Muscle layer of colon (tissue), 2 donors: Measurements from ENCODE around the gene WDR19.
"Not testable (repeated sequence)": the region's sequence is repeated elsewhere in the genome, so short reads cannot be mapped to it uniquely, and the experiment has no call there.

Source experiments
- H3K27ac ChIP-seq: one replicate; pipeline ENCODE4 v1.7.0; 2013; ENCODE audit warnings: low read depth, mild to moderate bottlenecking, low read length, moderate library complexity
- H3K27me3 ChIP-seq, 2 donors: one replicate each; pipeline ENCODE4 v1.7.0; 2013; ENCODE audit warnings: low read length in 2 of 2, mild to moderate bottlenecking in 2 of 2; ENCODE audit not compliant: insufficient read depth in 2 of 2, control insufficient read depth in 1 of 2
- H3K36me3 ChIP-seq: one replicate; pipeline ENCODE4 v1.7.0; 2013; ENCODE audit warnings: mild to moderate bottlenecking, low read length; ENCODE audit not compliant: insufficient read depth
- H3K4me1 ChIP-seq: one replicate; pipeline ENCODE4 v1.7.0; 2013; ENCODE audit warnings: mild to moderate bottlenecking, low read length; ENCODE audit not compliant: insufficient read depth
- H3K4me3 ChIP-seq, 2 donors: one replicate each; pipeline ENCODE4 v1.7.0; 2013; ENCODE audit warnings: low read length in 2 of 2, low read depth in 1 of 2, mild to moderate bottlenecking in 1 of 2, moderate library complexity in 1 of 2
- H3K9ac ChIP-seq: one replicate; pipeline ENCODE4 v1.7.0; 2013; ENCODE audit warnings: low read length
- H3K9me3 ChIP-seq: one replicate; pipeline ENCODE4 v1.7.0; 2013; ENCODE audit warnings: mild to moderate bottlenecking, low read length
- donor health status: abdominal sarcoma.
- donor health status: Adenocarcinoma of cecum.

WDR19 gene

GRCh38 chr4:39277661-39278060 is 95.3 kb downstream of the WDR19 start:
- H3K36me3 ChIP-seq = peaks cover 44% of the 10 kb centered on the region
- not testable (repeated sequence) for H3K9me3 ChIP-seq, H3K4me1 ChIP-seq

DNA sequence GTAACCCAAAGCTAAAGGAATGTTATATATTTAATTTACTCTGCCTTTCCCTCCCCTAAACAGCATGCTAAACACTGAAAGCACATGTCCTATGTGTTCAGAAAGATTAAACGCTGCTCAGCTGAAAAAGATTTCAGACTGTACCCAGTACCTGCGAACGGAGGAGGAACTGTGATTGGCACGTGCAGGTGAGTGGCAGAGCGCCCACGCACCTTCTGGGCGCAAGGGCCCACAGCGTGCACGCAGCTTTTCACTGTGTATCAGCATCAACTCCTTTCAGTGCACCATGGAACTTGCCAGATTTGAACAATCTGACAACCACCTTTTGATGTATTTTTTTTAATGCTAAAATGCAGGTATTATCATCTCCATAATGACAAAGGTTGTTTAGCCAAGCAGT is 96.1 kb downstream of the WDR19 start:
- H3K27me3 ChIP-seq = no peaks in the 10 kb centered on the region
- no peak overlapping the region for H3K9ac ChIP-seq
- H3K27ac ChIP-seq = no peak overlapping the region
- no peaks in the 10 kb centered on the region for H3K4me1 ChIP-seq
- H3K4me3 ChIP-seq = no peak overlapping the region
- no peaks in the 10 kb centered on the region for H3K9me3 ChIP-seq
- peaks cover 36% of the 10 kb centered on the region for H3K36me3 ChIP-seq

More at GRCh38 chr4:39277661-39278060, 95.3 kb downstream of the WDR19 start:
- not testable (repeated sequence) for H3K27me3 ChIP-seq, H3K9ac ChIP-seq, H3K4me3 ChIP-seq, H3K27ac ChIP-seq

DNA sequence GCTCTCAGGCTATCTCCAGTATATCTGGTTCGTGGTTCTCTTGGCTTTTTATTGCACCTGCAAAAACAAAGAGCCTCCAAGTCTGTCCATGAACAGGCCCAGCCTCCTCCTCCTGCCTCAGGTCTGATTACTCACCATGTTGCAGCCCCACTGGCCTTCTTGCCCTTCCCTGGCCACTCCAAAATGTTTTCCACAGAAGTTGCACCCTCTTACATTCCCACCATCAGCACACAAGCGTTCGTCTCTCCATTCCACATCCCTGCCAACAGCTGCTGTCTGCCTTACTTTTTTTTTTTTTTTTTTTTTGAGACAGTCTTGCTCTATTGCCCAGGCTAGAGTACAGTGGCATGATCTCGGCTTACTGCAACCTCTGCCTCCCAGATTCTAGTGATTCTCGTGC is 97.1 kb downstream of the WDR19 start:
- H3K9me3 ChIP-seq = no peaks in the 10 kb centered on the region
- no peak overlapping the region for H3K9ac ChIP-seq
- H3K27ac ChIP-seq = no peak overlapping the region
- H3K4me3 ChIP-seq = no peak overlapping the region
- peaks cover 27% of the 10 kb centered on the region for H3K36me3 ChIP-seq
- no peaks in the 10 kb centered on the region for H3K4me1 ChIP-seq
- no peaks in the 10 kb centered on the region for H3K27me3 ChIP-seq

GRCh38 chr4:39280770-39281169 is 98.4 kb downstream of the WDR19 start:
- Histone ChIP-seq H3K36me3 (peaks cover 20% of the 10 kb centered on the region), H3K27ac (no peak overlapping the region), H3K4me3 (no peak overlapping the region), H3K9me3 (no peaks in the 10 kb centered on the region), H3K9ac (no peak overlapping the region), H3K27me3 (no peaks in the 10 kb centered on the region), H3K4me1 (no peaks in the 10 kb centered on the region)

GRCh38 chr4:39285111-39285795 is 102.9 kb downstream of the WDR19 start:
- no peak overlapping the region for H3K27ac ChIP-seq
- no peak overlapping the region for H3K4me3 ChIP-seq
- H3K4me1 ChIP-seq = no peaks in the 10 kb centered on the region
- peaks cover 42% of the 10 kb centered on the region for H3K36me3 ChIP-seq
- H3K9me3 ChIP-seq = no peaks in the 10 kb centered on the region
- no peaks in the 10 kb centered on the region for H3K27me3 ChIP-seq
- H3K9ac ChIP-seq = no peak overlapping the region

DNA sequence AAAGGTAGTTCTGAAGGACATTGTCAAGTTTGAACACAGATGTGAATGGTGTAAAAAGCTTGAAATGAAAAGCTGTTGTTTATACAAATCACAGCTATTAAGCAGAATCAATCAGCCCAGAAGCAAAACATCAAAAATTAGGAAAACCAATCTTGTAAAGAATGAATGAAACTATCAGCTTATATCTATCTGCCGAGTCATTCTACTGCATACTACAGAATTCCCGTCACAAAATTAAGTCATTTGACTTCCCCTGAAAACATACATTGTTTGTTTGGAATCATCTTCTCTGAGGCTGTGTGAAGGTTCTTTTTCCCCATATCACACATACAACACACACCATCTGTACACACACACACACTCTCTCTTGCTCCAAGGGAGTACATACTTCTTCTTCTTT is 103.5 kb downstream of the WDR19 start:
- Histone ChIP-seq H3K4me1 (no peaks in the 10 kb centered on the region), H3K9ac (no peak overlapping the region), H3K4me3 (no peak overlapping the region), H3K27ac (no peak overlapping the region), H3K27me3 (no peaks in the 10 kb centered on the region), H3K36me3 (peaks cover 42% of the 10 kb centered on the region), H3K9me3 (no peaks in the 10 kb centered on the region)

- Histone ChIP-seq H3K9ac (no peak overlapping the region), H3K4me3 (no peak overlapping the region), H3K36me3 (peaks cover 42% of the 10 kb centered on the region), H3K9me3 (no peaks in the 10 kb centered on the region), H3K4me1 (no peaks in the 10 kb centered on the region), H3K27me3 (no peaks in the 10 kb centered on the region), H3K27ac (no peak overlapping the region)
These were observed 103.9 kb downstream of the WDR19 start for GRCh38 chr4:39286263-39286662.

DNA sequence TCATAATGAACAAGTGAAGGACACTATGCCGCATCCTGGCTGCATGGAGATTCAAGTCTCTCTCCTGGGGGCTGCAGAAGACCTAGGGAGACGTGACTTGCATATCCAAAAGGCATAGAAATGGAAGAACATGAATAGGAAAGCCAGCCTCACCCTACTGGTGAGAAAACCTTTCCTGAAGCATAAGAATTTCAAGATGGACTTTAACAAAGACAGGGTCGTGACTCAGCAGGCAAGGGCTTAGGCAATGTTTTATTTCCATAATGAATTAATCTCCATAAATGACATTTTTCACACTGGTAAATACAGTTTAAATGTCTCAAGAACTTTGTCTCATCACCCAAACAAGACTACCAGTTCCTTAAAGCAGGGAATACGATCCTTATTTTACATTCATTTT is 104.9 kb downstream of the WDR19 start:
- H3K27ac ChIP-seq = no peak overlapping the region
- H3K9me3 ChIP-seq = no peaks in the 10 kb centered on the region
- H3K4me1 ChIP-seq = no peaks in the 10 kb centered on the region
- H3K9ac ChIP-seq = no peak overlapping the region
- no peaks in the 10 kb centered on the region for H3K27me3 ChIP-seq
- no peak overlapping the region for H3K4me3 ChIP-seq
- peaks cover 49% of the 10 kb centered on the region for H3K36me3 ChIP-seq

DNA sequence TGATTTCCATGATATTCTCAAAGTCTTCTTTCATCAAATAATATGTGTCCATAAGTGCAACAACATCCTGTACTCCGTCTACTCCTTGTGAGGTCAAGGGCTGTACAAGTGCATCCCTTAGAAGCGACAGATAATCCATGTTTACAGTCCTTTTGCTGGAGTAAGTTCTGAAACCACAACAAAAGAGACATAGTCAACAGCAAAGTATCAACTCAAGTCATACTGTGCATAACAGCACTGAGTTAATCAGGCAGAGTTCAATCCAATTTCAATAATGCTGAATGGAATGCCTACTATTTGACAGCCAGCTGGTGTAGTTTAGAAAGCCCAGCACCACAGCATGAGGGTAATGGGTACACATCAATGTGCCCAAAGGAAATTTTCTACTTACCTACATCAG is 109.4 kb downstream of the WDR19 start:
- H3K4me3 ChIP-seq = no peak overlapping the region
- no peaks in the 10 kb centered on the region for H3K9me3 ChIP-seq
- no peak overlapping the region for H3K27ac ChIP-seq
- H3K36me3 ChIP-seq = peaks cover 65% of the 10 kb centered on the region
- H3K4me1 ChIP-seq = no peaks in the 10 kb centered on the region
- H3K27me3 ChIP-seq = no peaks in the 10 kb centered on the region
- H3K9ac ChIP-seq = no peak overlapping the region

GRCh38 chr4:39292433-39292832 is 110.1 kb downstream of the WDR19 start:
- not testable (repeated sequence) for H3K9me3 ChIP-seq, H3K9ac ChIP-seq, H3K4me3 ChIP-seq, H3K27ac ChIP-seq, H3K4me1 ChIP-seq, H3K27me3 ChIP-seq
- H3K36me3 ChIP-seq = peaks cover 58% of the 10 kb centered on the region

GRCh38 chr4:39295784-39296183 is 113.5 kb downstream of the WDR19 start:
- H3K27ac ChIP-seq = no peak overlapping the region
- H3K36me3 ChIP-seq = peaks cover 48% of the 10 kb centered on the region

DNA sequence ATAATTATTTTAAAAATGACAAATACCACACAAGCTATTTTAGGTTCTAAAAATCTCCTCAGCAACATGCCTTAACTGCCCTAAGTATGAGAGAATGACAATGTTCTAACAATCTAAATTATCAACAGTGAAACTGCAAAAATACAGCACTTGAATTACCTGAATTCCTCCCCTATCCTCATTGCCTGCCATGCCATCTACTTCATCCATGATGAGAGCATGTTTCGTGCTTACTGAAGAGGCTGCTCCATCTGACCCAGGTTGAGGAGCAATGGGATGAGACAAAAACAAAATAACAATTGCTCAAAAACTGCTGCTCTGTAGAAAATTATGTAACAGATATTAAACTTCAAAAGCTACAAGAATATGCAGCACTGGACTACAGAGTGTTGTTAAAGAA is 120.6 kb downstream of the WDR19 start:
- Histone ChIP-seq H3K9ac (no peak overlapping the region), H3K27ac (no peak overlapping the region), H3K36me3 (peaks cover 53% of the 10 kb centered on the region)

More at GRCh38 chr4:39295784-39296183, 113.5 kb downstream of the WDR19 start:
- H3K4me3 ChIP-seq = no peak overlapping the region
- no peaks in the 10 kb centered on the region for H3K4me1 ChIP-seq
- H3K27me3 ChIP-seq = no peaks in the 10 kb centered on the region
- no peaks in the 10 kb centered on the region for H3K9me3 ChIP-seq
- no peak overlapping the region for H3K9ac ChIP-seq

More for the DNA sequence above, 120.6 kb downstream of the WDR19 start:
- no peaks in the 10 kb centered on the region for H3K9me3 ChIP-seq
- no peaks in the 10 kb centered on the region for H3K27me3 ChIP-seq
- no peaks in the 10 kb centered on the region for H3K4me1 ChIP-seq
- H3K4me3 ChIP-seq = no peak overlapping the region
